Right lobe of liver (tissue), 4 donors: ENCODE results near the gene ZBTB9.

Source experiments
- CTCF ChIP-seq, 4 donors: fragments of 200-600 bp in 3 of 4; fragments of 450-650 bp in 1 of 4; IDR thresholded peaks; one replicate each; pipeline versions ENCODE4 v1.5.1 to v1.8.0; 2016 to 2022; ENCODE audit warnings: antibody characterized with exemption in 4 of 4, mild to moderate bottlenecking in 2 of 4
- POLR2A ChIP-seq: fragments of 450-650 bp; IDR thresholded peaks from one replicate; pipeline ENCODE4 v1.6.1; 2017; ENCODE audit warnings: antibody characterized with exemption, mild to moderate bottlenecking
- donor health status: DM: no; HTN: no; CAD: no.
- donor health status: DM: no; HTN: no; CAD: no.
- donor health status: DM: no; HTN: yes; CAD: no.

- TF ChIP-seq CTCF (IDR thresholded peaks at IDR 0.05) (no peak), POLR2A (no peak)
These were observed 48.9 kb upstream of the ZBTB9 start for GRCh38 chr6:33405386-33405940.
